ENCODE results near the gene INSM2.

Gene INSM2

DNA sequence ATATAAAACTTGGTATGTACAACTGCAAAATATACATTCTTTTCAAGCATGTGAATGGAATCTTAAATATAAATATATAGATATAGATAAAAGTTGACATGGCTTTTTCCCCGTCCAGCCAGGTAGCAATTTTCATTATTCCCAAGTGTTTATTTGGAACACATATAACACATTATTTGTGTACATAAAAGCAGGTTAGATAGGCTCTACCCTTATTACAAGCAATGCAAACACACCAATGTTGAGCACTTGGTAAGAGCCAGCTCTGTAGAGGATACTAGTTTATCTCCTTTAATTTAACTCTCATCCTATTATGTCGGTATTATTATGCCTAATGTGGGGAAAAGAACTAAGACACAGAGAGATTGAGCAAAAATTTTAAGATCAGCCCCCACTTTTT, 7.0 kb upstream of the INSM2 start:
- TF ChIP-seq, protein P1, sequence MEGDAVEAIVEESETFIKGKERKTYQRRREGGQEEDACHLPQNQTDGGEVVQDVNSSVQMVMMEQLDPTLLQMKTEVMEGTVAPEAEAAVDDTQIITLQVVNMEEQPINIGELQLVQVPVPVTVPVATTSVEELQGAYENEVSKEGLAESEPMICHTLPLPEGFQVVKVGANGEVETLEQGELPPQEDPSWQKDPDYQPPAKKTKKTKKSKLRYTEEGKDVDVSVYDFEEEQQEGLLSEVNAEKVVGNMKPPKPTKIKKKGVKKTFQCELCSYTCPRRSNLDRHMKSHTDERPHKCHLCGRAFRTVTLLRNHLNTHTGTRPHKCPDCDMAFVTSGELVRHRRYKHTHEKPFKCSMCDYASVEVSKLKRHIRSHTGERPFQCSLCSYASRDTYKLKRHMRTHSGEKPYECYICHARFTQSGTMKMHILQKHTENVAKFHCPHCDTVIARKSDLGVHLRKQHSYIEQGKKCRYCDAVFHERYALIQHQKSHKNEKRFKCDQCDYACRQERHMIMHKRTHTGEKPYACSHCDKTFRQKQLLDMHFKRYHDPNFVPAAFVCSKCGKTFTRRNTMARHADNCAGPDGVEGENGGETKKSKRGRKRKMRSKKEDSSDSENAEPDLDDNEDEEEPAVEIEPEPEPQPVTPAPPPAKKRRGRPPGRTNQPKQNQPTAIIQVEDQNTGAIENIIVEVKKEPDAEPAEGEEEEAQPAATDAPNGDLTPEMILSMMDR (IDR thresholded peaks at IDR 0.05; ENCODE audit: low read depth, low read length, missing control alignments) = no peak
- no peak overlapping the region for H3K4me3 ChIP-seq (ENCODE audit: low read depth, low read length)
- DNase-seq (ENCODE audit: low read depth) = no peak

DNA sequence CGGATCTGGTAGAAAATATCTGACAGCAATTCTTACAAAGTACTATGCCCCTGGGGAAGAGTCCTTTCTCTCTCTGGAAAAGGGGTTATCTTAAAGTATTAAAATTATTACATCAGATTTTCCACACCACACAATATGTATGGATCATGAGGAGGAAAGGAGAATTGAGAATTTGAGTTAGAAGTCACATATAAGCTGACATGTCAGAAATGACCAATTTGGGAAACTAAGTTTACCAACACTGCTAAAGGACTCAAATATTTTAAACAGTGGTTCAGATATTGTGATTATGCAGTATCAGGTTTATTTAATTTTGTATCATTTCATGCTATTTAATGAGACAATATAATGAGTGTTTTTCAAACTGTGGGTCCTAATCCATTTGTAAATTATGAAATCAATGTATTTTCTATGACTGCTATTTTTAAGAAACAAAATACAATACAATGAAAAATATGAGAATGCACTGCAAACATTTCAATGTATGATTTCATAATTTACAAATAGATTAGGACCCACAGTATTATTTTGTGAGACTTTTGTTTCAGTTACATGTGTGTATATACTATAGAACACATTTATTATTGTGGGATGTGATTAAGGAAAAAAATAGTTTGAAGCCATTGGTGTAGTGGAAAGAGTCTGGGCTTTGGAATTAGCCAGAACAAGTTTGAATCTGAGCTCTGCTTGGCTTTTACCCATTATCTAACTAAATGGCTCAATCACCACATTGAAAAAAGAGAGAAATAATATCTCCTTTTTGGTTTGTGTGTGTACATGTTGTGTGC, 1.8 kb upstream of the INSM2 start:
- TF ChIP-seq, protein P1 (IDR thresholded peaks at IDR 0.05; ENCODE audit: low read depth, low read length, missing control alignments) = no peak
- no peak for DNase-seq (ENCODE audit: low read depth)
- no peak overlapping the region for H3K4me3 ChIP-seq (ENCODE audit: low read depth, low read length)

DNA sequence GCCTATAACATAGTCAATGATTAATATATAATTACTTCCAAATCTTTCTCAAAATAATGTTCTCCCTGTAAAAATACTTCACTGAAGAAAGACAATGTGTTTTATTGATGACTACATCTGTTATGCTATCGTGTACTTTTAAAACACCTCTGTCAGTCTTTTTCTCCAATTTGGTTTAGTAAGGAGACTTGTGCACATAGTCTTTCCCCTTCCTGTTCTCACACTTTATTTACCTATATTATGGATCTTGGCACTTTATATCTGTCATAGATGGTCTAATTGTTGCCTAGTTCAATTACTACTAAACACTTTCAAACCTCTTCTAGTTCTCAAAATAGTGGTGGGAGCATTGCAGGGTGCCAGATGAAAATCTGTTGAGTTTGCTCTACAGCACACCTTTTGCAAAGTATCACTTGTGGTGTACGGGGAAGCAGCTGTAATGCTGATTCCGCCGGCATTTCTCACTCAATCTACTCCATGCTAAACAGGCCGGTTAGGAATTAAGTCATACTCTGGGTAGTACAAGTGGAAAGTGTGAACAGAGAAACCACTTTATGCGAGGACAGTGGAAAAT, 1.1 kb upstream of the INSM2 start:
- TF ChIP-seq, protein P1 (IDR thresholded peaks at IDR 0.05; ENCODE audit: low read depth, low read length, missing control alignments) = no peak
- DNase-seq (ENCODE audit: low read depth) = no peak
- H3K4me3 ChIP-seq (ENCODE audit: low read depth, low read length) = peak overlapping the region; percentile 56

DNA sequence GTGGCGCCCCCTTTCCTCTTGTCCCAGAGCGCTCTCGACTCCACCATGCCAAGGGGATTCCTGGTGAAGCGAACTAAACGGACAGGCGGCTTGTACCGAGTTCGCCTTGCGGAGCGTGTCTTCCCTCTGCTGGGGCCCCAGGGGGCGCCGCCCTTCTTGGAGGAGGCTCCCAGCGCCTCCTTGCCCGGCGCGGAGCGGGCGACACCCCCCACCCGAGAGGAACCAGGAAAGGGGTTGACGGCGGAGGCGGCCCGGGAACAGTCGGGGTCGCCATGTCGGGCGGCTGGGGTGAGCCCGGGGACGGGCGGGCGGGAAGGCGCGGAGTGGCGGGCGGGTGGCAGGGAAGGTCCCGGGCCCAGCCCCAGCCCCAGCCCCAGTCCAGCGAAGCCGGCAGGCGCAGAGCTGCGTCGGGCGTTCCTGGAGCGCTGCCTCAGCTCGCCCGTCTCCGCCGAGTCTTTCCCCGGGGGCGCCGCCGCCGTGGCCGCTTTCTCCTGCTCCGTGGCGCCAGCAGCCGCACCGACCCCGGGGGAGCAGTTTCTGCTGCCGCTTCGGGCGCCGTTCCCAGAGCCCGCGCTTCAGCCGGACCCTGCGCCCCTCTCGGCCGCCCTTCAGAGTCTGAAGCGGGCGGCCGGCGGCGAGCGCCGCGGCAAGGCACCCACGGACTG, 376 bp downstream of the INSM2 start:
- TF ChIP-seq, protein P1 (IDR thresholded peaks at IDR 0.05; ENCODE audit: low read depth, low read length, missing control alignments) = no peak
- peak overlapping the region; percentile 56 for H3K4me3 ChIP-seq (ENCODE audit: low read depth, low read length)
- no peak for DNase-seq (ENCODE audit: low read depth)

DNA sequence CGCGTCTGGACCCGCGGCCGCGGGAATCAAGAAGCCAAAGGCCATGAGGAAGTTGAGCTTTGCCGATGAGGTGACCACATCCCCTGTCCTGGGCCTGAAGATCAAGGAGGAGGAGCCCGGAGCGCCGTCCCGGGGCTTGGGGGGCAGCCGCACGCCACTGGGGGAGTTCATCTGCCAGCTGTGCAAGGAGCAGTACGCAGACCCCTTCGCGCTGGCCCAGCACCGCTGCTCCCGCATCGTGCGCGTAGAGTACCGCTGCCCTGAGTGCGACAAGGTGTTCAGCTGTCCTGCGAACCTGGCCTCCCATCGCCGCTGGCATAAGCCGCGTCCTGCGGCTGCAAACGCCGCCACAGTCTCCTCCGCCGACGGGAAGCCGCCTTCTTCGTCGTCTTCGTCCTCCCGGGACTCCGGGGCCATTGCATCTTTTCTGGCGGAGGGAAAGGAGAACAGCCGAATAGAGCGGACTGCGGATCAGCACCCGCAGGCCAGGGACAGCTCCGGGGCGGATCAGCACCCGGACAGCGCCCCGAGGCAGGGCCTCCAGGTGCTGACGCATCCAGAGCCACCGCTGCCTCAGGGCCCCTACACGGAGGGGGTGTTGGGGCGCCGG, 1.0 kb downstream of the INSM2 start:
- DNase-seq (ENCODE audit: low read depth) = no peak
- TF ChIP-seq, protein P1 (IDR thresholded peaks at IDR 0.05; ENCODE audit: low read depth, low read length, missing control alignments) = no peak
- H3K4me3 ChIP-seq (ENCODE audit: low read depth, low read length) = peak overlapping the region; percentile 56

DNA sequence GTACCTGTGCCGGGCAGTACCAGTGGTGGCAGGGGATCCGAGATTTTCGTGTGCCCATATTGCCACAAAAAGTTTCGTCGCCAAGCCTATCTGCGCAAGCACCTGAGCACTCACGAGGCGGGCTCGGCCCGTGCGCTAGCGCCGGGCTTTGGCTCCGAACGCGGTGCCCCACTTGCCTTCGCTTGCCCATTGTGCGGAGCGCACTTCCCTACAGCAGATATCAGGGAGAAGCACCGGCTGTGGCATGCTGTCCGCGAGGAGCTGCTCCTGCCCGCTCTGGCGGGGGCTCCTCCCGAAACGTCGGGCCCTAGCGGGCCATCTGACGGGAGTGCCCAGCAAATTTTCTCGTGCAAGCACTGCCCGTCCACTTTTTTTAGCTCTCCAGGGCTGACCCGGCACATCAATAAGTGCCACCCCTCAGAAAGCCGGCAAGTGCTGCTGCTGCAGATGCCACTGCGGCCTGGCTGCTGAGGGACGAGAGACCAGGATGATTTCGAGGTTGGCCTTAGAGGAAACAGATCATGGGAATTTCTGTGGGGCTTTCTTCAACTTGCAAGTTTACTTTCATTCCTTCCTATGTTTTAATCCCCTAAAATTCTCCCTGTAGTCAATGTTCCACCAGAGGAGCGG, 1.6 kb downstream of the INSM2 start:
- H3K4me3 ChIP-seq (ENCODE audit: low read depth, low read length) = no peak overlapping the region
- DNase-seq (ENCODE audit: low read depth) = no peak
- TF ChIP-seq, protein P1 (IDR thresholded peaks at IDR 0.05; ENCODE audit: low read depth, low read length, missing control alignments) = no peak
